Breast epithelium (tissue), 3 donors: ENCODE data around the gene MCHR2.

Experiments
- POLR2A ChIP-seq: fragments of 450-650 bp; IDR thresholded peaks from one replicate; pipeline ENCODE4 v1.6.1; 2016; ENCODE audit warnings: antibody characterized with exemption, mild to moderate bottlenecking, moderate library complexity
- POLR2AphosphoS5 ChIP-seq, 3 donors: sonication (generic); formaldehyde crosslinking; IDR thresholded peaks; one replicate each; pipeline ENCODE4 v1.6.1; 2017; ENCODE audit warnings: antibody characterized with exemption in 3 of 3
- TF ChIP-seq, protein P1 (sequence below), 3 donors: fragments of 450-650 bp; IDR thresholded peaks; one replicate each; pipeline ENCODE4 v1.5.1; 2016 to 2017; ENCODE audit warnings: antibody characterized with exemption in 3 of 3, mild to moderate bottlenecking in 3 of 3, moderate library complexity in 3 of 3

DNA sequence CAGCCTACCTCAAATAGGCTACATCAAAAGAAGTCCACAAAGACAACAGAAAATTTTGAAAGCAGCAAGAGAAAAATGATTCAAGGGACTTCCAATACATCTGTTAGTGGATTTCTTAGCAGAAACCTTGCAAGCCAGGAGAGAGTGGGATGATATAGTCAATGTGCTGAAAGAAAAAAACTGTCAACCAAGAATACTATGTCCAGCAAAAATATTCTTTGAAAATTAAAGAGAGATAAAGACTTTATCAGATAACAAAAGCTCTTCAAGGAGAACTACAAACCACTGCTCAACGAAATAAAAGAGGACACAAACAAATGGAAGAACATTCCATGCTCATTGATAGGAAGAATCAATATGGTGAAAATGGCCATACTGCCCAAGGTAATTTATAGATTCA, 34.0 kb downstream of the MCHR2 start:
- TF ChIP-seq, protein P1, sequence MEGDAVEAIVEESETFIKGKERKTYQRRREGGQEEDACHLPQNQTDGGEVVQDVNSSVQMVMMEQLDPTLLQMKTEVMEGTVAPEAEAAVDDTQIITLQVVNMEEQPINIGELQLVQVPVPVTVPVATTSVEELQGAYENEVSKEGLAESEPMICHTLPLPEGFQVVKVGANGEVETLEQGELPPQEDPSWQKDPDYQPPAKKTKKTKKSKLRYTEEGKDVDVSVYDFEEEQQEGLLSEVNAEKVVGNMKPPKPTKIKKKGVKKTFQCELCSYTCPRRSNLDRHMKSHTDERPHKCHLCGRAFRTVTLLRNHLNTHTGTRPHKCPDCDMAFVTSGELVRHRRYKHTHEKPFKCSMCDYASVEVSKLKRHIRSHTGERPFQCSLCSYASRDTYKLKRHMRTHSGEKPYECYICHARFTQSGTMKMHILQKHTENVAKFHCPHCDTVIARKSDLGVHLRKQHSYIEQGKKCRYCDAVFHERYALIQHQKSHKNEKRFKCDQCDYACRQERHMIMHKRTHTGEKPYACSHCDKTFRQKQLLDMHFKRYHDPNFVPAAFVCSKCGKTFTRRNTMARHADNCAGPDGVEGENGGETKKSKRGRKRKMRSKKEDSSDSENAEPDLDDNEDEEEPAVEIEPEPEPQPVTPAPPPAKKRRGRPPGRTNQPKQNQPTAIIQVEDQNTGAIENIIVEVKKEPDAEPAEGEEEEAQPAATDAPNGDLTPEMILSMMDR (IDR thresholded peaks at IDR 0.05): no peak
- no peak for TF ChIP-seq POLR2A
- no peak for TF ChIP-seq POLR2AphosphoS5 (IDR thresholded peaks at IDR 0.05)
